HCT116 (cell line): Measurements from ENCODE around the gene RUVBL1. TPM values are rescaled to one million over a fixed set of nuclear protein-coding genes. Genes with fewer than 3 reads are reported as not detected.

ENCODE experiments used
- ATAC-seq: fragments of 200-7000 bp; cut with Tn5 transposase; 2 replicates; pipeline ENCODE4 v1.9.1; 2020; ENCODE audit warnings: mild to moderate bottlenecking, moderate library complexity
- BruUV-seq: library from RNA; stranded (reverse); fragments of 400-500 nt; replicated peaks from 2 replicates; lab custom pipeline; 2021; lab: Mats Ljungman, UMichigan
- CTCF ChIA-PET: fragments of 300-600 bp; sonication (Branson Sonifier 250); formaldehyde crosslinking; loops from one replicate; lab custom pipeline; 2021; ENCODE audit warnings: antibody characterized with exemption; lab: Charles Lee
- POLR2A ChIA-PET: fragments of 300-600, 350-600 bp; sonication (Branson Sonifier 250); formaldehyde crosslinking; loops from one replicate; lab custom pipeline; 2021; ENCODE audit warnings: antibody characterized with exemption; lab: Charles Lee
- RAD21 ChIA-PET, 2 experiments: fragments of 300-600 bp; sonication (Branson Sonifier 250); formaldehyde crosslinking; loops; one replicate each; lab custom pipeline; 2023; ENCODE audit warnings: low total read pairs in 2 of 2; ENCODE audit not compliant: uncharacterized antibody in 2 of 2, unreplicated experiment in 2 of 2, low non-redundant PET in 1 of 2; lab: Charles Lee
- DNase-seq: peaks from one replicate; pipeline ENCODE4 v3.0.0-alpha.2; 2010; ENCODE audit warnings: low read depth, low spot score
- H2AFZ ChIP-seq: fragments of 200-600 bp; shearing (Covaris generic), sonication (generic); 2 replicates; pipeline ENCODE4 v1.6.1; 2017; ENCODE audit warnings: low read depth, mixed run types, mixed read lengths, antibody characterized with exemption, low read length; ENCODE audit not compliant: poor library complexity, severe bottlenecking
- H3K27ac ChIP-seq: 2 replicates; pipeline ENCODE4 v1.5.1; 2012; ENCODE audit warnings: low read depth, low read length
- H3K27me3 ChIP-seq: fragments of 200-600 bp; sonication (generic); 2 replicates; pipeline ENCODE4 v1.6.1; 2016; ENCODE audit warnings: mixed run types, low read length, mixed read lengths; ENCODE audit not compliant: insufficient read depth
- H3K36me3 ChIP-seq, 2 experiments: fragments of 200-500 bp in 1 of 2; fragments of 200-600 bp in 1 of 2; sonication (Bioruptor generic) in 1 of 2; sonication (generic) in 1 of 2; 2 replicates each; pipeline versions ENCODE4 v1.5.1 to v1.6.1; 2014 to 2016; ENCODE audit warnings: low read length in 2 of 2, inconsistent platforms in 1 of 2, mixed read lengths in 1 of 2, mixed run types in 1 of 2; ENCODE audit not compliant: insufficient read depth in 2 of 2, control insufficient read depth in 1 of 2
- H3K4me1 ChIP-seq, 2 experiments: fragments of 200-600 bp in 1 of 2; sonication (generic) in 1 of 2; 2 replicates each; pipeline versions ENCODE4 v1.5.1 to v1.6.1; 2012 to 2017; ENCODE audit warnings: low read length in 2 of 2, inconsistent platforms in 1 of 2, mild to moderate bottlenecking in 1 of 2, mixed read lengths in 1 of 2, mixed run types in 1 of 2, moderate library complexity in 1 of 2; ENCODE audit not compliant: insufficient read depth in 2 of 2, control insufficient read depth in 1 of 2
- H3K4me2 ChIP-seq: fragments of 200-600 bp; sonication (generic); 2 replicates; pipeline ENCODE4 v1.6.1; 2017; ENCODE audit warnings: mixed run types, low read length, mixed read lengths
- H3K4me3 ChIP-seq, 2 experiments: fragments of 200-600 bp in 1 of 2; sonication (generic) in 1 of 2; replicated peaks in 1 of 2; 2 replicates each; pipeline ENCODE4 v1.5.1; 2011 to 2016; ENCODE audit warnings: low read length in 2 of 2, control low read depth in 1 of 2, low read depth in 1 of 2, mild to moderate bottlenecking in 1 of 2, mixed read lengths in 1 of 2, mixed run types in 1 of 2
- H3K79me2 ChIP-seq: fragments of 200-600 bp; sonication (generic); 2 replicates; pipeline ENCODE4 v1.6.1; 2017; ENCODE audit warnings: mild to moderate bottlenecking, mixed run types, low read length, moderate library complexity, mixed read lengths; ENCODE audit not compliant: insufficient read depth
- H3K9ac ChIP-seq: fragments of 200-600 bp; sonication (generic); 2 replicates; pipeline ENCODE4 v1.6.1; 2016; ENCODE audit warnings: low read length, mixed read lengths
- H3K9me2 ChIP-seq: fragments of 200-600 bp; sonication (generic), shearing (Covaris generic); 2 replicates; pipeline ENCODE4 v1.6.1; 2017; ENCODE audit warnings: mixed run types, mild to moderate bottlenecking, moderate library complexity; ENCODE audit not compliant: insufficient read depth
- H3K9me3 ChIP-seq, 2 experiments: fragments of 200-500 bp in 1 of 2; fragments of 200-600 bp in 1 of 2; sonication (Bioruptor generic) in 1 of 2; sonication (generic) in 1 of 2; 2 replicates each; pipeline ENCODE4 v1.6.1; 2014 to 2017; ENCODE audit warnings: low read length in 2 of 2, mixed read lengths in 2 of 2, inconsistent platforms in 1 of 2, low read depth in 1 of 2, mild to moderate bottlenecking in 1 of 2, mixed run types in 1 of 2, moderate library complexity in 1 of 2; ENCODE audit not compliant: control insufficient read depth in 1 of 2, insufficient read depth in 1 of 2
- H4K20me1 ChIP-seq: fragments of 200-600 bp; sonication (generic), shearing (Covaris generic); 2 replicates; pipeline ENCODE4 v1.6.1; 2017; ENCODE audit warnings: mixed run types, mild to moderate bottlenecking, moderate library complexity; ENCODE audit not compliant: insufficient read depth
- ATF3 ChIP-seq: IDR thresholded peaks from 2 replicates; pipeline ENCODE4 v1.6.1; 2012
- CBX3 ChIP-seq: IDR thresholded peaks from 2 replicates; pipeline ENCODE4 v1.6.1; 2012; ENCODE audit warnings: low read depth
- CEBPB ChIP-seq: IDR thresholded peaks from 2 replicates; pipeline ENCODE4 v1.6.1; 2012; ENCODE audit warnings: low read depth
- CTCF ChIP-seq, 3 experiments: fragments of 200-600 bp in 1 of 3; sonication (generic) in 1 of 3; IDR thresholded peaks in 2 of 3; conservative IDR thresholded peaks in 1 of 3; 2 replicates each; pipeline ENCODE4 v1.5.1; 2012 to 2017; ENCODE audit warnings: low read depth in 2 of 3, low read length in 2 of 3, antibody characterized with exemption in 1 of 3, borderline replicate concordance in 1 of 3, control low read depth in 1 of 3, mild to moderate bottlenecking in 1 of 3, mixed read lengths in 1 of 3, mixed run types in 1 of 3, moderate library complexity in 1 of 3; ENCODE audit not compliant: insufficient read depth in 1 of 3
- EGR1 ChIP-seq: IDR thresholded peaks from 2 replicates; pipeline ENCODE4 v1.6.1; 2012; ENCODE audit warnings: low read depth
- ELF1 ChIP-seq: IDR thresholded peaks from 2 replicates; pipeline ENCODE4 v1.6.1; 2012; ENCODE audit warnings: low read depth, borderline replicate concordance
- EZH2 ChIP-seq: fragments of 200-600 bp; sonication (generic); IDR thresholded peaks from 2 replicates; pipeline ENCODE4 v1.6.1; 2017; ENCODE audit warnings: antibody characterized with exemption, mixed run types
- EZH2phosphoT487 ChIP-seq: fragments of 200-600 bp; IDR thresholded peaks from 2 replicates; pipeline ENCODE4 v1.6.1; 2018; ENCODE audit warnings: antibody characterized with exemption, borderline replicate concordance
- FOSL1 ChIP-seq: IDR thresholded peaks from 2 replicates; pipeline ENCODE4 v1.6.1; 2012; ENCODE audit warnings: low read depth
- POLR2A ChIP-seq: IDR thresholded peaks from 2 replicates; pipeline ENCODE4 v1.7.0; 2011; ENCODE audit warnings: borderline replicate concordance; ENCODE audit not compliant: insufficient read depth, insufficient read length; ENCODE audit errors: extremely low read depth
- POLR2AphosphoS5 ChIP-seq: IDR thresholded peaks from 2 replicates; pipeline ENCODE4 v1.6.1; 2011; ENCODE audit warnings: mild to moderate bottlenecking, low read depth, low read length, moderate library complexity
- RAD21 ChIP-seq: IDR thresholded peaks from 2 replicates; pipeline ENCODE4 v1.6.1; 2012; ENCODE audit warnings: low read depth, mild to moderate bottlenecking
- REST ChIP-seq: IDR thresholded peaks from 2 replicates; pipeline ENCODE4 v1.6.1; 2012; ENCODE audit warnings: low read depth
- SIN3A ChIP-seq: IDR thresholded peaks from 2 replicates; pipeline ENCODE4 v1.6.1; 2012; ENCODE audit warnings: low read depth
- SP1 ChIP-seq: IDR thresholded peaks from 2 replicates; pipeline ENCODE4 v1.6.1; 2012; ENCODE audit warnings: low read depth
- TCF7L2 ChIP-seq: IDR thresholded peaks from 2 replicates; pipeline ENCODE4 v1.7.0; 2011; ENCODE audit warnings: borderline replicate concordance, inconsistent platforms; ENCODE audit not compliant: insufficient read depth, insufficient read length; ENCODE audit errors: extremely low read depth
- YY1 ChIP-seq: IDR thresholded peaks from 2 replicates; pipeline ENCODE4 v1.6.1; 2011; ENCODE audit warnings: low read length, low read depth, moderate library complexity, mild to moderate bottlenecking; ENCODE audit not compliant: insufficient replicate concordance; ENCODE audit errors: extremely low read depth
- ZFX ChIP-seq: fragments of 450-650 bp; IDR thresholded peaks from 2 replicates; pipeline ENCODE4 v1.6.1; 2017
- intact Hi-C: fragments of 100-400 bp; cut with micrococcal nuclease; formaldehyde crosslinking; loops from 2 replicates; pipeline ENCODE4 v1.10.0; 2022
- total RNA-seq: library from RNA; stranded (reverse); gene quantifications from one replicate; pipeline ENCODE4 v1.2.1, GENCODE V29; 2021; ENCODE audit not compliant: unreplicated experiment

Gene RUVBL1
- total RNA-seq, 1 experiment from 2014 or later: 129 TPM

GRCh38 chr3:128070898-128071591, 52.6 kb downstream of the RUVBL1 start:
- Histone ChIP-seq H3K9me2 (no peaks in the 10 kb centered on the region), H3K9ac (no peak overlapping the region), H4K20me1 (peaks cover 11% of the 10 kb centered on the region; the same call in 1 of the 2 replicates), H3K4me2 (no peak overlapping the region), H2AFZ (no peak overlapping the region), H3K4me1 (peaks cover 9 to 14% of the 10 kb centered on the region in 2 experiments), H3K36me3 (peaks cover 48 to 77% of the 10 kb centered on the region in 2 experiments), H3K4me3 (no peak overlapping the region), H3K27ac (peak overlapping the region; percentile 42; the same call in 1 of the 2 replicates), H3K79me2 (peaks cover 63% of the 10 kb centered on the region), H3K9me3 (no peaks in the 10 kb centered on the region), H3K27me3 (no peaks in the 10 kb centered on the region)
- intact Hi-C loops: no loop called here
- no peak for ATAC-seq
- ChIA-PET POLR2A (no interaction called here), CTCF (no interaction called here), RAD21 (no interaction called here)
- DNase-seq: no peak
- BruUV-seq: no TSS peak
- no peak for TF ChIP-seq TCF7L2
- no peak for TF ChIP-seq EZH2phosphoT487
- no peak for TF ChIP-seq ZFX
- no peak for TF ChIP-seq SIN3A
- TF ChIP-seq RAD21: no peak
- no peak for TF ChIP-seq ELF1
- TF ChIP-seq REST: no peak
- no peak for TF ChIP-seq CTCF (IDR thresholded peaks at IDR 0.05 in 2 of 3, conservative IDR thresholded peaks at IDR 0.05 in 1 of 3; ENCODE audit: borderline replicate concordance in 1 of 3, insufficient read depth in 1 of 3, low read depth in 2 of 3, low read length in 2 of 3)
- TF ChIP-seq CBX3: no peak
- no peak for TF ChIP-seq POLR2AphosphoS5
- no peak for TF ChIP-seq EZH2
- no peak for TF ChIP-seq SP1
- TF ChIP-seq CEBPB: no peak
- no peak for TF ChIP-seq EGR1
- no peak for TF ChIP-seq POLR2A
- TF ChIP-seq ATF3: no peak
- no peak for TF ChIP-seq FOSL1
- no peak for TF ChIP-seq YY1
